ENCODE data around the gene POU6F2.

The POU6F2 gene

DNA sequence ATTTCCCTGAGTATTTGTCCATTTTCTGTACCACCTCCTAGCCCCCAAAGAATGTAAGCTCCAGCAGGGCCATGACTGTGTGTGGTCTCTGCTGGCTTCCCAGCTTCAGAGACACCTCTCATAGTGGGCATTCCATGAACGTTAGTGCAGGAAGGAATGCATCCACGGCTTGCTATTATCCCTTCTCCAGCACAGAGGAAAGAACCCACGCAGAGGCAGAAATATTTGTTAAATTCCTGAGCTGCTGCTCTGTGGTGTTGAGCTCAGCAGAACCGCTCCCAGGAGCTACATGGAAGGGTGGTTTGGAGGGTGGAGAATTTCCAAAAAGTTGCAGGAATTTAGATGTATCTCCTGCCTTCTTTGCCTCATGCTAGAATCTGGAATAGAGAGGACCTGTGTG, 275.2 kb downstream of the POU6F2 start:
- H3K4me1 ChIP-seq (ENCODE audit: insufficient read depth, poor library complexity, severe bottlenecking): no peaks in the 10 kb centered on the region
- TF ChIP-seq, protein P1, sequence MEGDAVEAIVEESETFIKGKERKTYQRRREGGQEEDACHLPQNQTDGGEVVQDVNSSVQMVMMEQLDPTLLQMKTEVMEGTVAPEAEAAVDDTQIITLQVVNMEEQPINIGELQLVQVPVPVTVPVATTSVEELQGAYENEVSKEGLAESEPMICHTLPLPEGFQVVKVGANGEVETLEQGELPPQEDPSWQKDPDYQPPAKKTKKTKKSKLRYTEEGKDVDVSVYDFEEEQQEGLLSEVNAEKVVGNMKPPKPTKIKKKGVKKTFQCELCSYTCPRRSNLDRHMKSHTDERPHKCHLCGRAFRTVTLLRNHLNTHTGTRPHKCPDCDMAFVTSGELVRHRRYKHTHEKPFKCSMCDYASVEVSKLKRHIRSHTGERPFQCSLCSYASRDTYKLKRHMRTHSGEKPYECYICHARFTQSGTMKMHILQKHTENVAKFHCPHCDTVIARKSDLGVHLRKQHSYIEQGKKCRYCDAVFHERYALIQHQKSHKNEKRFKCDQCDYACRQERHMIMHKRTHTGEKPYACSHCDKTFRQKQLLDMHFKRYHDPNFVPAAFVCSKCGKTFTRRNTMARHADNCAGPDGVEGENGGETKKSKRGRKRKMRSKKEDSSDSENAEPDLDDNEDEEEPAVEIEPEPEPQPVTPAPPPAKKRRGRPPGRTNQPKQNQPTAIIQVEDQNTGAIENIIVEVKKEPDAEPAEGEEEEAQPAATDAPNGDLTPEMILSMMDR (IDR thresholded peaks at IDR 0.05; ENCODE audit: poor library complexity, severe bottlenecking): no peak
- DNase-seq (ENCODE audit: low spot score): no peak
- H3K27ac ChIP-seq (ENCODE audit: poor library complexity, severe bottlenecking): no peak overlapping the region
- no peak overlapping the region for H3K4me3 ChIP-seq (ENCODE audit: severe bottlenecking)
- no peaks in the 10 kb centered on the region for H3K36me3 ChIP-seq (ENCODE audit: low read depth)
- H3K27me3 ChIP-seq (ENCODE audit: insufficient read depth, poor library complexity, severe bottlenecking): no peaks in the 10 kb centered on the region
- no peaks in the 10 kb centered on the region for H3K9me3 ChIP-seq (ENCODE audit: severe bottlenecking)
- no peak for ATAC-seq (ENCODE audit: low read depth)

DNA sequence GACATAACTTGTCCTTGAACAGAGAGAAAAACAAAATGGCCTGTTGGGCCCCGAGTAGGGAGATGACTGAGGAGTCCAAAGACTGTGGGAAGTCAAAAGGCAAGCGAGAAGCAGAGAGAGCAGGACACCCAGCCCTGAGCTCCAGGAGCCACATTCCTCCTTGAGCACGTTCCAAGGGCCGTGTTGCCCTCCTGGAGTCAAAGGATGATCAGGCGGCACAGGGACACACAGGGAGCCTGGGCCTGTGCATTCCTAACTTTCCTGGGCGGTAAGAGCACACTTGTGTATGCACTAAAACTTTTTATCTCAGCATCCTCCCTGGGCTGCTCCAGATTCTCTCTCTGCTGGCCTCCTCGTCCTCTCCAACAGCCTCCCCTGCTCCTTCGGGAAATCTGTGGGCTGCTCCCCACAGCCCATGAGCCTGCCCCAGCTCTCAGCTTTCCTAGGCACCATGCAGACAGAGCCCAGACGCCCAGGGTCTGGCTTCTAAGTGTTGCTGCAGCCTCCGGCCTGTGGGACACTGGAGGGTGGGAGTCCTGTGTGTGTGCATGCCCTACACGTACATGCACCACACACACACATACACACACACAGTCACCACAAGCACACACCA, 281.8 kb downstream of the POU6F2 start:
- no peak for DNase-seq (ENCODE audit: low spot score)

DNA sequence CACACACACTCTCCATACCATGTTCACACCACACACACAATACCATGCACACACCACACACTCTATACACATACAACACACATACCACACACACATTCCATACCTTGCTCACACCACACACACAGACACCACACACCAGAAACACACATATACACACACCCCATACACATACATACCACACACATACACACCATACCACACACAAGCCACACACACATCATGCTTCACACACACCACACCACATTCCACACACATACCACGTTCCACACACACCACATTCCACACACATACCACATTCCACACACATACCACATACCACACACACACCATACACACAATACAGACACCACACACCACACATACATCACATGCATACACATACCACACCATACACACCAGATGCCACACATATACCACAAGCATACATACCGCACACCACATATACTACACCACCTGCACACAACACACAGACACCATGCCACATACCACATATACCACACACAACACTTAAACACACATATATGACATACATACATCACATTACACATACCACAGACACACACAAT, 282.7 kb downstream of the POU6F2 start:
- TF ChIP-seq, protein P1 (IDR thresholded peaks at IDR 0.05; ENCODE audit: poor library complexity, severe bottlenecking): no peak
- H3K27ac ChIP-seq (ENCODE audit: poor library complexity, severe bottlenecking): no peak overlapping the region
- no peak overlapping the region for H3K4me3 ChIP-seq (ENCODE audit: severe bottlenecking)
- no peaks in the 10 kb centered on the region for H3K27me3 ChIP-seq (ENCODE audit: insufficient read depth, poor library complexity, severe bottlenecking)
- H3K4me1 ChIP-seq (ENCODE audit: insufficient read depth, poor library complexity, severe bottlenecking): no peaks in the 10 kb centered on the region
- H3K36me3 ChIP-seq (ENCODE audit: low read depth): no peaks in the 10 kb centered on the region
- no peak for DNase-seq (ENCODE audit: low spot score)
- H3K9me3 ChIP-seq (ENCODE audit: severe bottlenecking): no peaks in the 10 kb centered on the region
- ATAC-seq (ENCODE audit: low read depth): no peak

More for the DNA sequence above, 281.8 kb downstream of the POU6F2 start:
- Histone ChIP-seq H3K27me3 (ENCODE audit: insufficient read depth, poor library complexity, severe bottlenecking) (no peaks in the 10 kb centered on the region), H3K4me3 (ENCODE audit: severe bottlenecking) (no peak overlapping the region), H3K4me1 (ENCODE audit: insufficient read depth, poor library complexity, severe bottlenecking) (no peaks in the 10 kb centered on the region), H3K27ac (ENCODE audit: poor library complexity, severe bottlenecking) (no peak overlapping the region), H3K36me3 (ENCODE audit: low read depth) (no peaks in the 10 kb centered on the region), H3K9me3 (ENCODE audit: severe bottlenecking) (no peaks in the 10 kb centered on the region)
- ATAC-seq (ENCODE audit: low read depth): peak; percentile 41; the same call in 2 of the 3 replicates
- TF ChIP-seq, protein P1 (IDR thresholded peaks at IDR 0.05; ENCODE audit: poor library complexity, severe bottlenecking): no peak

DNA sequence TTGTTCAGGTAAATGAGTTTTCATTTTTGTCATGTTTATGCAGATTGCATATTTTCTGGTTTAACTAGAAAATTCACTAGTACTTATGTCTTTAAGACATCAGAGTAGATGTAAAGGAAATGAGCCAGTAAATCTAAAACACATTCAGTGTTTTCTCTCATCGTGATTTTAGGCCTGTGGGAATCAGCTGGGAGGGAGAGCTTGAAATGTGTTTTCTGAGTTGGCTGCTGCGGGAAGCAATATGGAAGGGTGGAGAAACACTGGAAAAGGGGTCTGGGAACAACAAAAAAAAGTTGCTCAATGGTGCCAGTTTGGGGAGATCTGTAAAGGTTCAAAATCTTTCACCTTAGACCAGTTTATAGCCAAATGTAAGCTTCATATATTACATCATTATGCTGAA, 284.1 kb downstream of the POU6F2 start:
- ATAC-seq (ENCODE audit: low read depth) (no peak), DNase-seq (ENCODE audit: low spot score) (no peak)
- Histone ChIP-seq H3K4me1 (ENCODE audit: insufficient read depth, poor library complexity, severe bottlenecking) (no peaks in the 10 kb centered on the region), H3K27me3 (ENCODE audit: insufficient read depth, poor library complexity, severe bottlenecking) (no peaks in the 10 kb centered on the region), H3K9me3 (ENCODE audit: severe bottlenecking) (no peaks in the 10 kb centered on the region), H3K36me3 (ENCODE audit: low read depth) (no peaks in the 10 kb centered on the region), H3K4me3 (ENCODE audit: severe bottlenecking) (no peak overlapping the region), H3K27ac (ENCODE audit: poor library complexity, severe bottlenecking) (no peak overlapping the region)
- TF ChIP-seq, protein P1 (IDR thresholded peaks at IDR 0.05; ENCODE audit: poor library complexity, severe bottlenecking): no peak

Data from RWPE2 (cell line).